K562 (cell line): ENCODE results near the gene HTRA3. TPM values are rescaled to one million over a fixed set of nuclear protein-coding genes. Genes with fewer than 3 reads are reported as not detected.

ENCODE experiments used
- CEBPB ChIP-seq: fragments of 450-650 bp; IDR thresholded peaks from 2 replicates; pipeline ENCODE4 v1.6.1; 2016; ENCODE audit warnings: missing genetic modification characterization, missing compliant biosample characterization
- E2F8 ChIP-seq: fragments of 450-650 bp; IDR thresholded peaks from 2 replicates; pipeline ENCODE4 v1.7.1; 2018; ENCODE audit warnings: mild to moderate bottlenecking, low read depth; ENCODE audit not compliant: partially characterized antibody
- EP300 ChIP-seq: IDR thresholded peaks from 2 replicates; pipeline ENCODE4 v1.6.1; 2012; ENCODE audit warnings: low read length, improper control_type of control experiment
- FOXK2 ChIP-seq, 2 experiments: fragments of 450-650 bp; IDR thresholded peaks in 1 of 2; conservative IDR thresholded peaks in 1 of 2; 2 replicates each; pipeline ENCODE4 v1.6.1; 2016; ENCODE audit warnings: low read depth in 2 of 2, mild to moderate bottlenecking in 1 of 2
- JUNB ChIP-seq: fragments of 450-650 bp; formaldehyde crosslinking; conservative IDR thresholded peaks from 2 replicates; pipeline ENCODE4 v1.4.0; 2020; ENCODE audit warnings: mild to moderate bottlenecking
- NCOA2 ChIP-seq, 2 experiments: fragments of 450-650 bp; IDR thresholded peaks; 2 replicates each; pipeline ENCODE4 v1.6.1; 2018; ENCODE audit warnings: mild to moderate bottlenecking in 2 of 2, moderate library complexity in 1 of 2; ENCODE audit not compliant: partially characterized antibody in 2 of 2
- NFRKB ChIP-seq: fragments of 450-650 bp; IDR thresholded peaks from 2 replicates; pipeline ENCODE4 v1.6.1; 2016; ENCODE audit warnings: low read depth
- NR2C1 ChIP-seq, 2 experiments: fragments of 450-650 bp; IDR thresholded peaks; 2 replicates each; pipeline ENCODE4 v1.6.1; 2017; ENCODE audit warnings: mild to moderate bottlenecking in 2 of 2, antibody characterized with exemption in 1 of 2, inconsistent platforms in 1 of 2, missing compliant biosample characterization in 1 of 2, missing genetic modification characterization in 1 of 2
- NUFIP1 ChIP-seq: fragments of 450-650 bp; IDR thresholded peaks from 2 replicates; pipeline ENCODE4 v1.6.1; 2018; ENCODE audit not compliant: partially characterized antibody
- PCBP1 ChIP-seq: fragments of 200-400 bp; formaldehyde crosslinking; IDR thresholded peaks from 2 replicates; pipeline ENCODE4 v1.6.1; 2018; ENCODE audit warnings: mild to moderate bottlenecking, low read depth, low read length; ENCODE audit not compliant: poor library complexity, severe bottlenecking
- PHF20 ChIP-seq: fragments of 450-650 bp; IDR thresholded peaks from 2 replicates; pipeline ENCODE4 v1.6.1; 2018; ENCODE audit not compliant: partially characterized antibody
- PREB ChIP-seq: sonication (generic); formaldehyde crosslinking; IDR thresholded peaks from 2 replicates; pipeline ENCODE4 v1.8.1; 2023; ENCODE audit warnings: mild to moderate bottlenecking, missing genetic modification reagents
- RBM14 ChIP-seq: fragments of 200-400 bp; formaldehyde crosslinking; IDR thresholded peaks from 2 replicates; pipeline ENCODE4 v1.6.1; 2018; ENCODE audit warnings: low read depth, mild to moderate bottlenecking, low read length, moderate library complexity, borderline replicate concordance; ENCODE audit not compliant: insufficient read depth
- SMARCA4 ChIP-seq: fragments of 450-650 bp; IDR thresholded peaks from 2 replicates; pipeline ENCODE4 v1.6.1; 2016
- SMARCE1 ChIP-seq: fragments of 450-650 bp; IDR thresholded peaks from 2 replicates; pipeline ENCODE4 v1.7.1; 2016; ENCODE audit warnings: mild to moderate bottlenecking
- SRSF7 ChIP-seq: fragments of 200-400 bp; formaldehyde crosslinking; optimal IDR thresholded peaks from 2 replicates; pipeline ENCODE3; 2017; ENCODE audit warnings: mild to moderate bottlenecking, low read depth, low read length
- ZKSCAN3 ChIP-seq: fragments of 250-450 bp; sonication (Bioruptor Pico); IDR thresholded peaks from 2 replicates; pipeline ENCODE4 v1.4.0; 2020
- ZNF140 ChIP-seq: fragments of 250-450 bp; sonication (Bioruptor Pico); IDR thresholded peaks from 2 replicates; pipeline ENCODE4 v1.8.0; 2021; ENCODE audit warnings: moderate library complexity, mild to moderate bottlenecking, inconsistent platforms
- ZNF354B ChIP-seq: fragments of 250-450 bp; sonication (Bioruptor Pico); IDR thresholded peaks from 2 replicates; pipeline ENCODE4 v1.4.0; 2020
- polyA plus RNA-seq, 8 experiments: library from polyadenylated mRNA; depleted of rRNA in 4 of 8; stranded (reverse) in 5 of 8; unstranded in 3 of 8; fragments of >200 nt; fragmentation: Nextera tagmentation in 2 of 8; fragmentation: Illumina TruSeq in 1 of 8; extraction: Ambion mirVana in 2 of 8; extraction: Trizol in 1 of 8; gene quantifications; 2 replicates each; pipeline versions ENCODE4 v1.2.1 to v1.2.3, GENCODE V29; 2011 to 2014; ENCODE audit warnings: inconsistent platforms in 1 of 8, missing spikeins in 1 of 8
- total RNA-seq, 7 experiments: library from RNA; depleted of rRNA in 6 of 7; stranded (reverse); fragments of >200 nt in 6 of 7; fragmentation: Illumina TruSeq in 2 of 7; extraction: Trizol in 2 of 7; gene quantifications; 2 replicates each; pipeline versions ENCODE4 v1.2.1 to v1.2.3, GENCODE V29; 2011 to 2021; ENCODE audit warnings: low replicate concordance in 1 of 7
- TF ChIP-seq, protein P1 (sequence below), 2 experiments: fragments of 200-800 bp in 1 of 2; sonication (Bioruptor generic) in 1 of 2; sonication (generic) in 1 of 2; formaldehyde crosslinking in 1 of 2; IDR thresholded peaks in 1 of 2; conservative IDR thresholded peaks in 1 of 2; 2 replicates each; pipeline versions ENCODE4 v1.5.0 to v1.6.1; 2016 to 2020; ENCODE audit warnings: missing compliant biosample characterization in 1 of 2, missing genetic modification characterization in 1 of 2, missing genetic modification reagents in 1 of 2
- TF ChIP-seq, protein P2 (sequence below): fragments of 250-450 bp; sonication (Bioruptor Pico); IDR thresholded peaks from 2 replicates; pipeline ENCODE4 v1.8.0; 2022; ENCODE audit warnings: moderate library complexity, mild to moderate bottlenecking, inconsistent platforms

HTRA3 gene
- total and polyA plus RNA-seq, 9 of the 15 experiments (the other 6 are each of a cell fraction or from before 2014, with no cell fraction given) = 0.04 TPM; not detected in 8

DNA sequence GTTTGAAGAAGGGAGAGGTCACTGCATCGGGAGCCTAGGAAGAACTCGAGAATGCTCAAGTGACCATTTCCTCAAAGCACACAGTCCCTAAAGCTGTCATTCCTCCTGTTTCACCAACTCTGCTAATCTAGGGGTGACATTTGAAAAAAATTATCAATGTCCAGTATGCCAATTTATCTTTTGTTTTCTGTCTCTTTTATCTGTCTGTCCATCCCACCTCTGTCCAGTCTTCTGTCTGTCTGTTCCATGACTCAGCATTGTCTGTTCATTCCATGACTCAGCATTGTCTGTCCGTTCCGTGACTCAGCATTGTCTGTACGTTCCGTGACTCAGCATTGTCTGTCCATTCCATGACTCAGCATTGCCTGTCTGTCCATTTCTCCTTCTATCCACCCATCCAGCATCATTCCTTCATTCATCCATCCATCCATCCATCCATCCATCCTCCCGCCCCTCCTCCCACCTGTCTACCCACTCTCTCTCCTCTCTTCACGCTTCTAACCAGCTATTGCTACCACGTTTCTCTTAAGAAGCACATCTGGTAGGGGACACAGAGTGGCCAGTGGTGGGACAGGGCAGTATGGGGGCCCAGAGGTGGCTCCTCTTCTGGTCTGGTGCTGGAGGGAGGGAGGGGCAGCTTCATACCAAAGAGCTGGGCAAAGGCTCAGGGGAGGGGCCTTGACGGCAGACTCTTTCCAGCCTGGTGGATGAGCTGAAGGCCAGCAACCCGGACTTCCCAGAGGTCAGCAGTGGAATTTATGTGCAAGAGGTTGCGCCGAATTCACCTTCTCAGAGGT is 34.1 kb downstream of the HTRA3 start (continued):
- TF ChIP-seq JUNB = peak; percentile 99
- TF ChIP-seq NFRKB = peak; percentile 86
- TF ChIP-seq ZKSCAN3 = no peak
- no peak for TF ChIP-seq SRSF7
- TF ChIP-seq, protein P1, sequence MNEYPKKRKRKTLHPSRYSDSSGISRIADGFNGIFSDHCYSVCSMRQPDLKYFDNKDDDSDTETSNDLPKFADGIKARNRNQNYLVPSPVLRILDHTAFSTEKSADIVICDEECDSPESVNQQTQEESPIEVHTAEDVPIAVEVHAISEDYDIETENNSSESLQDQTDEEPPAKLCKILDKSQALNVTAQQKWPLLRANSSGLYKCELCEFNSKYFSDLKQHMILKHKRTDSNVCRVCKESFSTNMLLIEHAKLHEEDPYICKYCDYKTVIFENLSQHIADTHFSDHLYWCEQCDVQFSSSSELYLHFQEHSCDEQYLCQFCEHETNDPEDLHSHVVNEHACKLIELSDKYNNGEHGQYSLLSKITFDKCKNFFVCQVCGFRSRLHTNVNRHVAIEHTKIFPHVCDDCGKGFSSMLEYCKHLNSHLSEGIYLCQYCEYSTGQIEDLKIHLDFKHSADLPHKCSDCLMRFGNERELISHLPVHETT (CRISPR knock-in tag; conservative IDR thresholded peaks at IDR 0.05 in 1 of 2, IDR thresholded peaks at IDR 0.05 in 1 of 2) = peak in 1 of 2 experiments; percentile 83; a peak in 2 of 4 replicates
- no peak for TF ChIP-seq CEBPB
- TF ChIP-seq ZNF354B (CRISPR knock-in tag) = peak; percentile 34; the same call in 1 of the 2 replicates
- peak; percentile 25; the same call in 1 of the 2 replicates for TF ChIP-seq ZNF140
- TF ChIP-seq RBM14 = no peak
- peak; percentile 100 for TF ChIP-seq SMARCA4
- TF ChIP-seq, protein P2, sequence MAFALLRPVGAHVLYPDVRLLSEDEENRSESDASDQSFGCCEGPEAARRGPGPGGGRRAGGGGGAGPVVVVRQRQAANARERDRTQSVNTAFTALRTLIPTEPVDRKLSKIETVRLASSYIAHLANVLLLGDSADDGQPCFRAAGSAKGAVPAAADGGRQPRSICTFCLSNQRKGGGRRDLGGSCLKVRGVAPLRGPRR (CRISPR knock-in tag) = no peak
- peak; percentile 86 for TF ChIP-seq E2F8
- peak; percentile 89 for TF ChIP-seq FOXK2 (conservative IDR thresholded peaks at IDR 0.05 in 1 of 2, IDR thresholded peaks at IDR 0.05 in 1 of 2; ENCODE audit: low read depth in 2 of 2)
- no peak for TF ChIP-seq PREB
- peak; percentile 64 for TF ChIP-seq PHF20
- TF ChIP-seq NUFIP1 = peak; percentile 97
- peak in 1 of 2 experiments; percentile 94 for TF ChIP-seq NCOA2 (IDR thresholded peaks at IDR 0.05; ENCODE audit: partially characterized antibody in 2 of 2)
- TF ChIP-seq NR2C1 (IDR thresholded peaks at IDR 0.05) = peak; percentile 70
- TF ChIP-seq NR2C1 (tag; IDR thresholded peaks at IDR 0.05) = peak; percentile 70
- TF ChIP-seq PCBP1 = no peak
- TF ChIP-seq SMARCE1 = peak; percentile 99
- TF ChIP-seq EP300 = peak; percentile 99
